Caco-2 (cell line): ENCODE results near the gene KHDRBS2. TPM values are rescaled to one million over a fixed set of nuclear protein-coding genes. Genes with fewer than 3 reads are reported as not detected.

Source experiments
- BruUV-seq: library from RNA; stranded (reverse); fragments of 400-500 nt; replicated peaks from 2 replicates; lab custom pipeline; 2021; lab: Mats Ljungman, UMichigan
- CTCF ChIA-PET: fragments of 300-600 bp; sonication (Branson Sonifier 250); formaldehyde crosslinking; loops from one replicate; lab custom pipeline; 2022; ENCODE audit warnings: antibody characterized with exemption; lab: Charles Lee
- POLR2A ChIA-PET: fragments of 300-600 bp; sonication (Branson Sonifier 250); formaldehyde crosslinking; loops from one replicate; lab custom pipeline; 2022; ENCODE audit warnings: antibody characterized with exemption; lab: Charles Lee
- DNase-seq, 2 experiments: peaks; one replicate each; pipeline versions ENCODE4 v3.0.0 to v3.0.0-alpha.2; 2020 to 2022
- H3K27me3 ChIP-seq: replicated peaks from 2 replicates; pipeline ENCODE4 v1.6.0; 2011; ENCODE audit warnings: low read length; ENCODE audit not compliant: control insufficient read depth, insufficient read depth
- H3K36me3 ChIP-seq: 2 replicates; pipeline ENCODE4 v1.5.1; 2011; ENCODE audit warnings: low read length; ENCODE audit not compliant: control insufficient read depth, insufficient read depth
- H3K4me1 ChIP-seq: fragments of 250-450 bp; sonication (Bioruptor Pico); 2 replicates; pipeline ENCODE4 v1.5.1; 2020; ENCODE audit warnings: mild to moderate bottlenecking
- H3K4me3 ChIP-seq: 2 replicates; pipeline ENCODE4 v1.5.1; 2011; ENCODE audit warnings: low read depth, mild to moderate bottlenecking, control low read depth, low read length
- H3K9me3 ChIP-seq: fragments of 250-450 bp; sonication (Bioruptor Pico); 2 replicates; pipeline ENCODE4 v1.5.1; 2020; ENCODE audit warnings: mild to moderate bottlenecking, moderate library complexity
- H3K27ac Mint-ChIP-seq: one replicate; pipeline ENCODE4 v1.8.0; 2022; ENCODE audit warnings: mixed read lengths; ENCODE audit not compliant: unreplicated experiment
- H3K27me3 Mint-ChIP-seq: one replicate; pipeline ENCODE4 v1.8.0; 2022; ENCODE audit warnings: mixed read lengths; ENCODE audit not compliant: insufficient read depth, unreplicated experiment
- H3K36me3 Mint-ChIP-seq: one replicate; pipeline ENCODE4 v1.8.0; 2022; ENCODE audit warnings: mild to moderate bottlenecking, mixed read lengths; ENCODE audit not compliant: insufficient read depth, unreplicated experiment
- H3K4me1 Mint-ChIP-seq: one replicate; pipeline ENCODE4 v1.8.0; 2022; ENCODE audit warnings: low read depth, mixed read lengths; ENCODE audit not compliant: unreplicated experiment
- H3K4me3 Mint-ChIP-seq: one replicate; pipeline ENCODE4 v1.8.0; 2022; ENCODE audit warnings: mild to moderate bottlenecking, moderate library complexity, mixed read lengths; ENCODE audit not compliant: unreplicated experiment
- H3K9me3 Mint-ChIP-seq: one replicate; pipeline ENCODE4 v1.8.0; 2022; ENCODE audit warnings: mixed read lengths; ENCODE audit not compliant: unreplicated experiment
- intact Hi-C: fragments of 100-400 bp; cut with micrococcal nuclease; formaldehyde crosslinking; loops from one replicate; pipeline ENCODE4 v1.10.0; 2022; ENCODE audit not compliant: unreplicated experiment
- total RNA-seq: library from RNA; stranded (reverse); gene quantifications from 2 replicates; pipeline ENCODE4 v1.2.3, GENCODE V29; 2022
- TF ChIP-seq, protein P1 (sequence below), 2 experiments: fragments of 200-600 bp in 1 of 2; IDR thresholded peaks; 1 replicate in 1 of 2; 2 replicates in 1 of 2; pipeline versions ENCODE4 v1.5.1 to v1.8.0; 2011 to 2022; ENCODE audit warnings: antibody characterized with exemption in 1 of 2, control low read depth in 1 of 2, inconsistent platforms in 1 of 2, low read depth in 1 of 2, low read length in 1 of 2, mild to moderate bottlenecking in 1 of 2, moderate library complexity in 1 of 2; ENCODE audit not compliant: insufficient read depth in 1 of 2, severe bottlenecking in 1 of 2, unreplicated experiment in 1 of 2

KHDRBS2 gene
- total RNA-seq, 1 experiment from 2014 or later: not detected

- Histone ChIP-seq H3K9me3 (no peaks in the 10 kb centered on the region), H3K36me3 (no peaks in the 10 kb centered on the region), H3K27me3 (no peaks in the 10 kb centered on the region), H3K4me1 (no peaks in the 10 kb centered on the region), H3K4me3 (no peak overlapping the region)
- no peak for DNase-seq
- no TSS peak for BruUV-seq
- Mint-ChIP-seq H3K27me3 (peaks cover 6% of the 10 kb centered on the region), H3K4me1 (no peaks in the 10 kb centered on the region), H3K27ac (no peak overlapping the region), H3K9me3 (no peaks in the 10 kb centered on the region), H3K36me3 (no peaks in the 10 kb centered on the region), H3K4me3 (no peak overlapping the region)
- TF ChIP-seq, protein P1, sequence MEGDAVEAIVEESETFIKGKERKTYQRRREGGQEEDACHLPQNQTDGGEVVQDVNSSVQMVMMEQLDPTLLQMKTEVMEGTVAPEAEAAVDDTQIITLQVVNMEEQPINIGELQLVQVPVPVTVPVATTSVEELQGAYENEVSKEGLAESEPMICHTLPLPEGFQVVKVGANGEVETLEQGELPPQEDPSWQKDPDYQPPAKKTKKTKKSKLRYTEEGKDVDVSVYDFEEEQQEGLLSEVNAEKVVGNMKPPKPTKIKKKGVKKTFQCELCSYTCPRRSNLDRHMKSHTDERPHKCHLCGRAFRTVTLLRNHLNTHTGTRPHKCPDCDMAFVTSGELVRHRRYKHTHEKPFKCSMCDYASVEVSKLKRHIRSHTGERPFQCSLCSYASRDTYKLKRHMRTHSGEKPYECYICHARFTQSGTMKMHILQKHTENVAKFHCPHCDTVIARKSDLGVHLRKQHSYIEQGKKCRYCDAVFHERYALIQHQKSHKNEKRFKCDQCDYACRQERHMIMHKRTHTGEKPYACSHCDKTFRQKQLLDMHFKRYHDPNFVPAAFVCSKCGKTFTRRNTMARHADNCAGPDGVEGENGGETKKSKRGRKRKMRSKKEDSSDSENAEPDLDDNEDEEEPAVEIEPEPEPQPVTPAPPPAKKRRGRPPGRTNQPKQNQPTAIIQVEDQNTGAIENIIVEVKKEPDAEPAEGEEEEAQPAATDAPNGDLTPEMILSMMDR (IDR thresholded peaks at IDR 0.05; ENCODE audit: insufficient read depth in 1 of 2, low read depth in 1 of 2, low read length in 1 of 2, severe bottlenecking in 1 of 2, unreplicated experiment in 1 of 2): no peak
- ChIA-PET POLR2A (no interaction called here), CTCF (no interaction called here)
- intact Hi-C loops: no loop called here
Measured at GRCh38 chr6:62167736-62168135, 118.3 kb downstream of the KHDRBS2 start.

GRCh38 chr6:62162858-62163257 is 123.2 kb downstream of the KHDRBS2 start:
- Mint-ChIP-seq H3K9me3 (no peaks in the 10 kb centered on the region), H3K4me3 (no peak overlapping the region), H3K4me1 (no peaks in the 10 kb centered on the region), H3K36me3 (no peaks in the 10 kb centered on the region), H3K27me3 (peaks cover 6% of the 10 kb centered on the region), H3K27ac (no peak overlapping the region)
- Histone ChIP-seq H3K36me3 (no peaks in the 10 kb centered on the region), H3K27me3 (no peaks in the 10 kb centered on the region), H3K4me3 (no peak overlapping the region), H3K9me3 (no peaks in the 10 kb centered on the region), H3K4me1 (no peaks in the 10 kb centered on the region)
- POLR2A ChIA-PET: no interaction called here
- CTCF ChIA-PET: no interaction called here
- no TSS peak for BruUV-seq
- intact Hi-C loops: no loop called here
- TF ChIP-seq, protein P1 (IDR thresholded peaks at IDR 0.05; ENCODE audit: insufficient read depth in 1 of 2, low read depth in 1 of 2, low read length in 1 of 2, severe bottlenecking in 1 of 2, unreplicated experiment in 1 of 2): no peak
- DNase-seq: no peak

GRCh38 chr6:62152796-62153195 is 133.2 kb downstream of the KHDRBS2 start:
- no peaks in the 10 kb centered on the region for H3K27me3 ChIP-seq
- ChIA-PET CTCF (no interaction called here), POLR2A (no interaction called here)
- H3K36me3 ChIP-seq: no peaks in the 10 kb centered on the region
- no TSS peak for BruUV-seq
- H3K4me1 Mint-ChIP-seq: no peaks in the 10 kb centered on the region
- no peak for DNase-seq
- H3K27me3 Mint-ChIP-seq: no peaks in the 10 kb centered on the region
- TF ChIP-seq, protein P1 (IDR thresholded peaks at IDR 0.05; ENCODE audit: insufficient read depth in 1 of 2, low read depth in 1 of 2, low read length in 1 of 2, severe bottlenecking in 1 of 2, unreplicated experiment in 1 of 2): no peak
- H3K4me3 ChIP-seq: no peak overlapping the region
- no peaks in the 10 kb centered on the region for H3K9me3 ChIP-seq
- H3K4me3 Mint-ChIP-seq: no peak overlapping the region
- H3K4me1 ChIP-seq: no peaks in the 10 kb centered on the region
- H3K36me3 Mint-ChIP-seq: no peaks in the 10 kb centered on the region
- intact Hi-C loops: no loop called here
- H3K9me3 Mint-ChIP-seq: no peaks in the 10 kb centered on the region
- no peak overlapping the region for H3K27ac Mint-ChIP-seq
